ENCODE data around the gene MDM1.

Gene MDM1

DNA sequence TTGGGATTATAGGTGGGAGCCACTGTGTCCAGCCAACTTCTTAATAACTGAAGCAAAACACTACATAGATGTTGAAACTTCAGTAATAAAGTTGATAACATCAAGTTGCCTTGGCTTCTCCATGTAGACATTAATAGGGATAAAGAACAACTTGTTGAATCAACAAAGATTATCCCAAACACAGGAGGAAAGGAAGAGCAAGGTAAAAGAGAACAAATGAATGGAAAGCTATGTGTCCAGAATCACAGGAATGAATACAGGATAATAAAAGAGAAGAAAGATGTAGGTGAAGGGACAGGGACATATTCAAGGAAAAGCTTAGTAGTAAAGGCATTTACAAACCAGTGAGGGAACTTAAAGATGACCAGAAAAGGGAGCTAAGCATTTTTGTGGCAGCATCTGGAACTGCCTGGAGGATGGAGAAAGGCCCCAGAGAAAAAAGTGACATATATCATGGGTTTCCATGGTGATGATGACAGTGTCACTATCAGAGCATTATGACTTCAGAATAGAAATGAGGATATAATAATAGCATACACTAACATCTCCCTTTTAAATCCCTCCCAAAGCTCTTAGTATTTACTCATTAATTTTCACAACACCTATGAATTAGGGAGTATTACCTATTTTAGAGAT lies 24.0 kb upstream of the MDM1 start:
- DNase-seq, result no peak

DNA sequence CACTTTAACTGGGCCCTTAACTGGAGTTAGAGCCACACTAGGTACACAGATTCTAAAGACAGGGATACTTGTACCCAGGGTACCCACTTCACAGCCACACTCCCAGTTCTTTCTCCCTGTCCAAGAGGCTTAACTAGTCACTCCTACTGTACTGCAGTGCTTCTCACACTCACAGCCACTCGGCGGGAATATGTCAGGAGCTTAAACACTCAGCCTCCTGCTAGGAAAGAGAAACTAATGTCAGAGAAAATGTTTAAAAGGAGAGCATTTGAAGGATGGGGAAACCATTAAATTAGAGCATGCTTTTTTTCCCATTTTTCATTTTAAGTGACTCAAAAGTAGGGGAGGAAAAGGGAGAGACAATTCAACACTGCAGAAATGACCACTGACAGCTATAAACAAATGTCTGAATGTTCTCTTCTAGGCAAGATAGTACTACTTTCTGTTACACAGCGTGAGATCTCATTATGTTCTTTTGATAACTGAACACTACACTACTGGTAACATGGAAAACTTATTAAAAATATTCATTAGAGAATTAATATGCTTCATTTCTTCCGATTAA lies 22.9 kb upstream of the MDM1 start:
- DNase-seq, result no peak

DNA sequence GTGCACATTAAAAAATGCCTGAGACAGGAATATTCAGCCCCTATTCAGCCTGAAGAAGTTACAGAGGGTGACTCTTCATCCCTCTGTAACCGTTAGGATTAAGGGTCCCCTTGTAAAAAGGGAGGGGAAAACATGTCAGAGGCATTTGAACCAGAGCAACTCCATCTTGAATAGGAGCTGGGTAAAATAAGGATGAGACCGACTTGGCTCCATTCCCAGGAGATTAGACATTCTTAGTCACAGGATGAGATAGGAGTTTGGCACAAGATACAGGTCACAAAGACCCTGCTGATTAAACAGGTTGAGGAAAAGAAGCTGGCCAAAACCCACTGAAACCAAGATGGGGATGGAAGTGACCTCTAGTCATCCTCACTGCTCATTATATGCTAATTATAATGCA lies 19.9 kb upstream of the MDM1 start:
- no peak for DNase-seq

DNA sequence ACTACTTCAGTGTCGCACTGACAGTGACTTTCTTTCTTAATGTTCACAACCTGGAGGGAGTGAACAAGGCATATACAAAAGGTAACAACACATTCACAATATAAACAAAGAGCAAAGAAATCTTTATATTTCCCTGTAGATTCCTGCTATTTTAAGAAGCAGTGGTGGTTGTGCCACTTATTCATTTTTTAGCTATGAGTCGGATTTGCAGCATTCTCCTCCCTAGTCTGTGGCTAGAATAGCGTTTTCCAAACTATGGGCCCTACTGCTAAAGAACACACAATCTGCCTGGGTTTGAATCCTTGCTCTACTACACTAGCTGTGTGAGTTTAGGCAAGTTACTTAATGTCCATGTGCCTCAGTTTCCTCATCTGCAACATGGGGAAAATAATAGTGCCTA lies 18.6 kb upstream of the MDM1 start:
- no peak for DNase-seq

DNA sequence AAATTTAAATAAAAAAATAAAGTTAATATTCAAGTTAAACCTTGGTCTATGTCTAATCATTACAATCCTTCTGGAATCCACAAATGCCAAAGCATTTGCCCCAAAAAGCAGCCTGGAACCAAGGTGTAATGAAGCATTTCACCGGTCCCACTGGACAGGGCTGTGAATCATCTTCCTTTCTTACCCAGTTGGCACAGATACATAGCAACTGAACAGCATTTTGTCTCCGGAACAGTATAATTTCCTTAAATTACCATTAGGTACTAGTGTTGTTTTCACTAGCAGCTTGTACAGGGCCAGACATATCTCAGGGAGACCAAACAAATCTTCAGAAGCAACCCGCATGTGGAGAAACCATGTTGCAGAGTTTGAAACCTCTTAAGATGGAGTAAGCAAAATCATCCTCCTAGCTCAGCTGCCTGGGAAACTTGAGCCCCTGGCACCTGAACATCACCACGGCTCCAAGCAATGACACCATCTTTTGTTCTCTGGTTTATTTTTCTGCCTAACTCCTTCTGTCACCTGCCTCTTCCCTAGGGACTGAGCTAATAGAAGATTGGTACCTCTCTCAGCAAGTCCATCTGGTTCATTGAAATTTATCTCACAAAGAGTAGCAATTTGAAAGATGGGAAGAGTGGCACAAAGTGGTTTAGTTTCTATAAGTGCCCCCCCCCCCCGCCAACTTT lies 17.9 kb upstream of the MDM1 start:
- no peak for DNase-seq

DNA sequence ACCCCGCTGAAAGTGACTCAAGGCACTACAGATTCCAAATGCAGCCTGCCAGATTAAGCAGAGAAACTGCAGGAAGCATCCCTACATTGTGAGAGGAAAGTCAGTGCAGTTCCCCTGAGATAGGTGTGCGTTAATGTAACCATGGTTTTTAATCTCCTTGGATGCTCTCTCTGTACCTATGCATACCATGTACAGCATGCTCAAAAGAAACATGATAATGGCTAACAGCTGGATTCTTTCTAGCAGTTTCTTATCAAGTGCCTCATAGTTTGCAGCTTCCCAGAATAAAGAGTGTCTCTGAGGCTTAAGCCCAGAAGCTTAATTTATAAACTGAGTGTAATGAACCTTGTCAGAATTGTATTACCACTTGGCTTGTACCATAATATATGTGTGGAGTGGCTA lies 17.1 kb upstream of the MDM1 start:
- DNase-seq, result no peak

DNA sequence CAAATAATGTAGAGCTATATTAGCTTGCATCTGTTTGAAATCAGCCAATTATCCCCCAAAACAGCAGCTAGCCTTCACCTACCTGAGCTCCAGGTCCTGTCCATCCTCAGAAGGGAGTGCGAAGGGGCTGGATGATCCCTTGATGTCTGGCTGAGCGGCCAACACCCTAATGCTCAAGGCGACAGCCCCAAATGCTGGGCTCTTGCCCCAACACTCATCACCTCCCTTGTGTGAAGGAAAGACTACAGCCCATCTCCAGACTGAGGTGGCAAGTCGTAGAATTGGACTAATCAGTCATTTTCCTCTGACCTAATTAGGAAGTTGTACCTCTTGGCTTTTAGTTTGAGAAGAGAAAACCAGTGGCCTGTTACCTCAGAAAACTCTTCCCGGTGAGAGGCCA lies 16.3 kb upstream of the MDM1 start:
- no peak for DNase-seq

DNA sequence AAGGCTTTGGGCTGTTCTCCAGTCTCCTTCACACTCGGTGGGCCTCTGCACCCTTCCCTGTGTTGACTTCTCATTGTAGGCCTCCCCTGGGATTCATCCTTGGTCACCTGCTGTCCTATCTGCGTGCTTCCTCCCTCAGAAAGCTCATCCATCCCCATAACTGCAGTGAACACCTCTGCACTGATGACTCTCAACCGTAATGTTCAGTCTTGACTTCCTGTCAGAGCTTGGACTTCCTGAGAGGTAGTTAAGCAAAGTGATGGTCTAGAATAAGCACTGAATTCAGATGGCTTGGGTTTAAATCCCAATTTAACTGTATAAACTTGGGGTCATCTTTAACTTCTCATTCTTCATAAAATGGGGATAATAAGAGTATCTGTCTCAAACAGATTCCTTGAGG lies 13.6 kb upstream of the MDM1 start:
- DNase-seq, result no peak

DNA sequence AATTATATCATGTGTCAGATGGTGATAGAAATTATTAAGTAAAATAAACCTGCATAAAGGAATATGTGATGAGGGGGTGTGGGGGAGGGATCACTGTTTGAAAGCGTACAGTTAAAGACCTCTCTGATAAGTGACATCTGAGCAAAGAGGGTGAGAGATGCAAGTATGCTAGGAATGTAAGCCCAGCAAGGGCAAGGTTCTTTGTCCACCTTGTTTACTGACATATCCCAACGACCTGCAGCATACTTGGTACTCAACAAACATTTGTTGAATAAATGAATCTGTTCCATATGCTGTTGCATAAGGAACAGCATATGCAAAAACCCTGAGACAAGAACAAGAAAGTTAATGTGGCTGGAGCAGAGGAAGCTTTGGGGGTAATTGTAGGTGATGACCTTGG lies 12.0 kb upstream of the MDM1 start:
- no peak for DNase-seq

DNA sequence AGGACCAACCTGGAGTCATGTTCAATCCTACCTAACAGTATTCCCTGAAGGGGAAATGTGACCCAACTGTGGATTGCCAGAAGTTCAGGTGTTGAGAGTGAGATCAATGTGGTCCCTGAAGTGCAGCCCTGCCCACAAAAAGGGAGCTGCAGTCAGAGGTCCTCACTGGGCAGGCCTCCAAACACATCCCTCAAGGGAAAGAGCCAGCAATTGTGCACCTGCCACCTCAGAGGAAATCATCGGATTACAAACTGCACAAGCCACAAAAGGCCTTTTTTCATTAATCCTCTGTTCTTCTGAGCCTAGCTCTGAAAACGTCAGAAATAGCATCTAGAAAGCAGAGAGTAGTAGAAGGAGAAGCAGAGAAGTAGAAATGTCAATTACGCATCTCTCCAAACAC lies 10.8 kb upstream of the MDM1 start:
- DNase-seq, result no peak

DNA sequence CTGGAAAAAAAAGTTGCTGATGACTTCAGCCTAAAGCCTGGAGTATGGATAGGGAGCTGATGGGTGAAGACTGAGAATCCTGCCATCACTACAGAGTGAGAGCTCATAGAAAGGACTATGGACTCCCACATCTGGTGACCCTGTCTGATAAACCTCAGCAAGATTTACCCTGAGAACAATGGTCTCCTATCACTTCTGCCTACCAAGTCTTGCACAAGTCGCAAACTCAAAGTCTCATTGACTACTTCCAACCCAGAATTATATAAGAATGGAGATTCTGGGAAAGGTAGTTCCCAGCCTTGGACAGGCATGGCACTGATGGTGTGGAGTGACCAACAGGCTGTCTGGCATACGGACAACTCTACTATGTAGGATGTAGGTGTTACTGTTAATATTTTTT lies 9.7 kb upstream of the MDM1 start:
- no peak for DNase-seq

DNA sequence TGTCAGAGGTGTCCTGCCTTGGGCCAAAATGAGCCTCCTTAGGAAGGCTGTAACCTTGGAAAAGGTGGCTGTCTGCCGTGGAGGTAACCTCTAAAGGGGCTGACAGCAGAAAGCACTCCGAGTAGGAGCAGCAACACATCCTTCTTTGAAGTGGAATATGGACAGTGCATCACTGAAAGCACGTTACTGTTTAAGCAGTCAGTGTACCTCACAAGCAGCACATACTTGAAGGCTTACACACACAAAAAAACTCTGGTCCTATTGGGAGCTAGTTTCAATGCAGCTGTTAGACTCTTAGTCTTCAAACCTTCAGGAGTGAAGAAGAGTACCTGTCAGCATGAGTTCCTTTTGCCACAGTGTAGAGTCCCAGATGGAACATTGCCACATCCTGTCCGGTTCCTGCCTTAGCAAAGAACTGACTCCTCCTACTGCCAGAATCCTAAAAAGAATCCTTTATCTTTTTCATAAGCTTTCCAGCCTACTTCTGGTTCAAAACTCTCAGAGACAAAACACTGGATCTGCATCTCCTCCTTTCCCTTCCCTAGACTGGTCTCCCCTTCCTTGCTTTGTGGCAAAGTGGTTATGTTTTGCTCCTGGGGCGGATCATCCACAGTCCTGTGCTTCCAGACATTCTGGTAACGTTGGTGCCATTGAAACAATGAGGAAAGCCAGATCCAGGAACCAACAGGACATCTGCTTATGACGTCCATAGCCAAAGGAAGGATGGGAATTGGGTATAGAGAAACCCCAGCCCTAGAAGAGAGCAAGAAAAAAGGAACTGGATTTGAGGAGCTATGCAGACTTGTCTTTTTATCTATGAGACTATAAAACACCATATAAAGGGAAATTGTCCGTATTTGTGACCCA lies 8.5 kb upstream of the MDM1 start:
- DNase-seq, result no peak

DNA sequence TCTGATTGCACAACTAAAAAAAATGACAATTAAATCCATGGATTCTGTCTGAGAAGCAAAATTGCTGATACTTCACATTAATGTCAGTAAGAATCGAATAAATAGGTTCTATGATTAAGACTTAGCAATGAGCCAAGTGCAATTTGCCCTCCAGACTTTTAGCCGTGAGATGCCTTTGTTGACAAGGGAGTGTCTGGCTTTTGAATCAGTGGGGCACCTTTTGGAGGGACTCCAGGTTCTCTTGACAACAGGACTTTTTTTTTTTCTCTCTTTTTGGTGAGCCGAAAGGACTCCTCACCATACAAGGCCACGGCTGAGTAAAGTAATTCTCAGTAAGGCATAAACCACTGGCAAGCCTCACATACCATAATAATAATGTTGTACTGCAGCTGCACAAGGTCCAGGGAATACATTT lies 4.7 kb upstream of the MDM1 start:
- DNase-seq, result no peak

DNA sequence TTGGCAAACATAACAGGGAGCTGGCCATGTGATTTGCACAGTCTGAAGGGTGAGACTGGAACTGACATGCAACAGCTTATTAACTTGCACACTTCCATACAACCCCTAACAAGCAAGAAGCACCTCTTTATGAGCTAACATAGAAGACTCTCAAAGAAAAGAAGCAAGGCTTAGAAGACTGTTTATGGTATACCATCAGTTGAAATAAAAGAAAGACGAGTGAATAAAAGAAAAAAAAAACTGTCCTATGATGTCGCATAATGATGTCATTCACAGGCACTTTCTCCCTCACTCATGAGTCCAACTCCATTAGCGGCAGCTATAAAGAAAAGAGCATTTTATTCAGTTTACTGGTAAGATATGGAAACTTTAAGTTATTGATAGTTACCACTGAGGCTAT lies 3.3 kb upstream of the MDM1 start:
- DNase-seq, result no peak

DNA sequence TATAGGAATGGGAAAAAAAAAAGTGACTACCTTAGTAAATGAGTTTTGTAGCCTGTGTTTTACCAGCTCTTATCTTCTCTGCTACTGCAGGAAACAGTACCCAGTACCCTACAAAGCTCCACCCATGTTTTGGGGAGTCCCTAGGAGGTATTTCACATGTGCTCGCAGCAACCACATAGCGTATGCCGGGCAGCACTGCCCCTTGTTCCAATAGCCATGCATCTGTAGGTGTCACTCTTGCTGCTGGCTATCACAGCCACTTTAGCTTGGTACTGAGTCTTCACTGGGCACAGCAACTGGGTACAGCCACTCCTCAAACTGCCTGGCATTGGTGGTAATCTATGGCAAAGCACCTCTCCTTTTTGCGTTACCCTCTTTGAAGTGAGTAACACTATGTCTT lies 2.0 kb upstream of the MDM1 start:
- no peak for DNase-seq

DNA sequence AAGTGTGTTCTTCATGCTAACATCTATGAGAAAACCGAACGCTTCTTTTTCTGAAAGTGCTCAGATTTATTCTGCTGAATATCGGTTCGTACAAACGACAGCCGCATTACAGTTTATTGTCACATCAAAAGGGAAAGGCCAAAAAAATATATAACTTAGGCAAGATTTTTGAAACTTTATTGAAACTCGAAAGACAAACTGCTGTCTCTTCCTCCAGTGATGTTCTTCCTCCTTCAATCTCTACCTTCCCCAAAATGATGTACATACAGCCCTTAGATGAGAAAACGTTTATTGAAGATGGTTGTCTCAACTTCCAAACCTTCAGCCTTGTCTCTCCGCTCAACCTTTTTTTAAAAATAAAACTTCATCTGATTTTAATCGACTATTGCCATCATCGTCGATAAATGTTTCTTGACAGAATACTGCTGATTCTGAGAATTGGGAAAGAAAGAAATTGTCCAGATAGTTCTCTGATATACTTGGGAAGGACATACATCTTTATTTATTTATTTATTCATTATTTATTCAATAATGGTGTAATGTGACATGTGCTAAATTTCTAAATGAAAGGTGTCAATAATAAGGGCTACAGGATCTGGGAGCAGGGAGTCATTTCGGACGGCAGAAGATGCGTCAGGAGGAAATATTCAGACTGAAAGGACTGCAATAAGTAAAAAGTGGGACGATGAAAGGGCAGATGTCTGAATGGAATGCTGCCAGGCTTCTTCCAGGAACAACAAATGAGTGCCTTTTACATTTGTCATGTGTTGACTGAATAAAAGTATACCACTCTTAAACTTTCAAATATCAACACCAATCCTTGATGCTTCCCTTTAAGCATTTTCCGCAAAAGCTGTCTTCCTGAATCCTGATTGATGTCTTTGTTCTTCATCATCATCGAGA lies 817 bp upstream of the MDM1 start:
- no peak for DNase-seq

DNA sequence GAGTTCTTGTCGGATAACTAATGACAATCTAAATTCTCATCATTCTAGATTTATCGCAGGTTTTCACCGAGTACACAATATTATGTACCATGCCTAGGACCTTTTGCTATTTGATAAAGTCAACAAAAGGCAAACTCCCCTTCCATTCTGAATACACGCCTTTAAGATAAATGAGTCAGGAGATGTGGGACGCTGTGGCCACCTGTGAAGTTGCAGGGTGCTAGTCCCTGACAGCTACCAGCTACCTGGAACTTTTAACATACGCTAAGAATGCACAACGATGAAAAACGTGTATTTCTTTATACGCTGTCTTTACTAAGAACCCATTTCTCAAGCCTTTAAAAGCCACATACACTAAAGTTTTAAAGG lies 678 bp downstream of the MDM1 start:
- DNase-seq, result no peak

DNA sequence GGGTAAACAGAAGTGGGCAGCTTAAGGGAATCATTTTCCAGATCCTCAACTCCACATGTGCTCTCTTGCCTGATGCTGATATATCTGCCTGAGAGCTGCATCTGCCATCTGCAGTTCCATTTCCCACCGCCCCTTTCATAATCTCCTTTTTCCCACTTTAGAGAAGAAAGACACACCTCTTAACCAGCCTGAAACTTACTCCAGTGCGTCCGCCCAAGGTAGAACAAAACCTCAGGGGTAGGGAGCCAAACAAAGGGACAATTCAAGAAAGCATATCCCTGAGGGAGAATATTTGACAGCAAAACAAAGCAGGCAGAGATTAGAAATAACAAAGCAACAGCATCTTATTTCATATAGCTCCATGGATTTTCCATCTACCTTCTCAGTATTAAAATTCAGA lies 4.3 kb downstream of the MDM1 start:
- DNase-seq, result no peak

DNA sequence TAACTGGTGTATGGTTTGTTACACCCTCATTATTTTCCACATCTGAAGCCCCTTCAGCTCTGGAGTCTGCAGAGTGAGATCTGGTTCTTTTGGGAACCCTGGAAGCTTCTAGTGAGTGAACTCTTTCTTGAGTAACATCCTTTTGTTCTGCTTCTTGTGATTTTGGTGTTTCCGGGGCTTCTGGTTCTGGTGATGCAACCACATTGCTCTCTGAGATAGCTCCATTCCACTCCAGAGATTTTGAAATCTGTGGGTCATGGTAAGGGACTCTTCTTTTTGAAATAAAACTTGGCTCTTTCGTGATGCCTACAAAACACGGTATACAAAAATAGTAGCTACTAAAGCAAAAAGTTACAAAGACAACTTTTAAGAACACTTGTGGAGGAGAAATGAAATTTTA lies 5.4 kb downstream of the MDM1 start:
- no peak for DNase-seq

DNA sequence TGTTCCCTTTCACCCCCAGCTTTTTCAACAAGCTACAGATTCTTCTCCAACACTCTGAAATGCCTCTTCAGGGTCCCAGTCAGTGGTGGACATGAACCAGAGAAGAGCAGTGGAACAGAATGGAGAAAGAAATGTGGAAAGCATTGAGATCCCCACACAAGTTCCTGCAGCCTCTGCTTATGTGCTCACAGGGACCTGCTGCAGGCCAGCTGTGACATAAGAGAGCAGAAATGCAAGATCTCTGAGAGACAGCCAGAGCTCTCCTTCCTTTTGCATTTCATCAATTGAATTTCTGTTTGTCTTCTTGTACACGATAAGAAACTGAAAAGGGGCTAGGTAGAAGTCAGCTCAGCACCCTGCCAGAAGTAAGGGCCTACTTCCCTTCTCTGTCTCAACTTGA lies 6.2 kb downstream of the MDM1 start:
- DNase-seq, result no peak

DNA sequence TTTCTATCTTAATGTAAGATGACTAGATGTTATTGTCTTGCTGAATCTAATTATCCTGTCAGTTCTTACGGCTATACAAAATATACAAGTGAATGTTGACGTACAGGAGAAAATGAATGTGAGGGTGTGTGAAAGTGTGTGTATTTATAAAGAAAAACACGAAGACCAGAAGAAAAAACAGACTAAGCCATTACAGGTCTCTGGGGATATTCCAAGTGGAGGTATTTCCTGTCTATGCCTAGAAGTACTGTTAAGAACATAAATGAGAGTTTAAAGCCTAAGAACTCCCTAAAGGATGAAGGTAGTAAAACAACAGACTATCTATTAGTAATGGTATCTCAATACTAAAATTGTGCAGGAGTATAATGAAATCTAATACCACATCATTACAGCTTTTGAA lies 7.6 kb downstream of the MDM1 start:
- DNase-seq, result no peak

DNA sequence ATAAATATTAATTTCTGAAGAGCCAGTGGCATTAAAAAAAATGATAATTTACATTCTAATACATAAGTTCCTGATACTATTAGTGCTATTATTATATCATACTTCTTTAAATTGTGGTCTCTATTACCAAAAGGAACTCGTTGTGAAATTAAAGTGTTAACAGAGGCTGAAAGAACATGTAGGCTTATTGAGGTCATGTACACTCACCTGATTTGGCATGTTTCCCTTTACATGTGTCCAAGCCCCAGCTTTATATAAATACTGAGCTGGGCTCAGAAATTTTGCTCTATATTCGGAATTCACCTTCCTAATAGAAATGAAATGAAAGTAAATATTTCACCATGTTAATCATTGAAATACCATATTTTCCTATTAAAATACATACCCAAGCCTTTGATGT lies 11.0 kb downstream of the MDM1 start:
- no peak for DNase-seq

All from femur (tissue), 1 donor.